Endothelial cell of umbilical vein (primary cell): ENCODE results near the gene RPS21. TPM values are rescaled to one million over a fixed set of nuclear protein-coding genes. Genes with fewer than 3 reads are reported as not detected.
A peak's percentile ranks its signal among the peaks of the same experiment; 100 is the strongest.

Experiments used
- BruUV-seq: library from RNA; stranded (reverse); fragments of 400-500 nt; replicated peaks from 2 replicates; lab custom pipeline; 2021; lab: Mats Ljungman, UMichigan
- CTCF ChIA-PET: fragments of 300-600, 350-600 bp; sonication (Branson Sonifier 250); formaldehyde crosslinking; loops from one replicate; lab custom pipeline; 2021; ENCODE audit warnings: antibody characterized with exemption, inconsistent platforms; lab: Charles Lee
- POLR2A ChIA-PET: fragments of 300-600, 350-600 bp; sonication (Branson Sonifier 250); formaldehyde crosslinking; loops from one replicate; lab custom pipeline; 2021; ENCODE audit warnings: antibody characterized with exemption, inconsistent platforms; lab: Charles Lee
- DNase-seq: peaks from one replicate; pipeline ENCODE4 v3.0.0-alpha.2; 2011; ENCODE audit warnings: low read depth, low spot score
- FAIRE-seq: peaks from 2 replicates; lab custom pipeline; 2011; peaks lifted over from hg19 to GRCh38; lab: Jason Lieb, UNC
- H2AFZ ChIP-seq: 2 replicates; pipeline ENCODE4 v1.6.0; 2012; ENCODE audit warnings: low read depth, low read length, control low read depth, inconsistent platforms
- H3K27ac ChIP-seq: 2 replicates; pipeline ENCODE4 v1.5.1; 2011; ENCODE audit warnings: low read depth, mild to moderate bottlenecking, control low read depth, low read length, moderate library complexity; ENCODE audit not compliant: insufficient read depth
- H3K27me3 ChIP-seq, 2 experiments: 2 replicates each; pipeline versions ENCODE4 v1.6.0 to v1.6.1; 2011; ENCODE audit warnings: low read length in 2 of 2, mixed read lengths in 1 of 2; ENCODE audit not compliant: control insufficient read depth in 2 of 2, insufficient read depth in 2 of 2
- H3K36me3 ChIP-seq, 2 experiments: 2 replicates in 1 of 2; 3 replicates in 1 of 2; pipeline ENCODE4 v1.5.1; 2011; ENCODE audit warnings: low read length in 2 of 2, mild to moderate bottlenecking in 1 of 2, moderate library complexity in 1 of 2; ENCODE audit not compliant: control insufficient read depth in 2 of 2, insufficient read depth in 2 of 2; ENCODE audit errors: extremely low read depth in 1 of 2
- H3K4me1 ChIP-seq: 3 replicates; pipeline ENCODE4 v1.5.1; 2011; ENCODE audit warnings: mild to moderate bottlenecking, low read length; ENCODE audit not compliant: control insufficient read depth, insufficient read depth; ENCODE audit errors: extremely low read depth
- H3K4me2 ChIP-seq: 2 replicates; pipeline ENCODE4 v1.6.1; 2011; ENCODE audit warnings: low read length, control low read depth, mixed read lengths; ENCODE audit not compliant: insufficient read depth
- H3K4me3 ChIP-seq, 3 experiments: fragments of 200-600 bp in 1 of 3; sonication (generic), shearing (Covaris generic) in 1 of 3; replicated peaks in 1 of 3; 2 replicates each; pipeline ENCODE4 v1.5.1; 2011 to 2016; ENCODE audit warnings: control low read depth in 3 of 3, low read length in 3 of 3, mild to moderate bottlenecking in 2 of 3, inconsistent platforms in 1 of 3, low read depth in 1 of 3, moderate library complexity in 1 of 3; ENCODE audit not compliant: insufficient read depth in 1 of 3
- H3K79me2 ChIP-seq: 2 replicates; pipeline ENCODE4 v1.6.0; 2012; ENCODE audit warnings: low read length, inconsistent platforms; ENCODE audit not compliant: control insufficient read depth, insufficient read depth
- H3K9ac ChIP-seq: replicated peaks from 2 replicates; pipeline ENCODE3; 2011; ENCODE audit warnings: low read length, control low read depth; ENCODE audit not compliant: insufficient read depth; ENCODE audit errors: extremely low read depth
- H3K9me1 ChIP-seq: replicated peaks from 3 replicates; pipeline ENCODE4 v1.6.0; 2011; ENCODE audit warnings: mild to moderate bottlenecking, low read length; ENCODE audit not compliant: control insufficient read depth, insufficient read depth; ENCODE audit errors: extremely low read depth
- H3K9me3 ChIP-seq: replicated peaks from 2 replicates; pipeline ENCODE4 v1.5.1; 2012; ENCODE audit warnings: low read length, inconsistent platforms; ENCODE audit not compliant: control insufficient read depth, insufficient read depth
- H4K20me1 ChIP-seq: replicated peaks from 2 replicates; pipeline ENCODE3; 2011; ENCODE audit warnings: mild to moderate bottlenecking, low read length; ENCODE audit not compliant: control insufficient read depth, insufficient read depth; ENCODE audit errors: extremely low read depth
- CTCF ChIP-seq, 2 donors: IDR thresholded peaks; 1 replicate in 1 of 2; 2 replicates in 1 of 2; pipeline ENCODE4 v1.5.1; 2011; ENCODE audit warnings: low read length in 2 of 2, mild to moderate bottlenecking in 2 of 2, moderate library complexity in 2 of 2, control low read depth in 1 of 2, inconsistent platforms in 1 of 2, low read depth in 1 of 2; ENCODE audit not compliant: insufficient read depth in 1 of 2; ENCODE audit errors: extremely low read depth in 1 of 2
- FOS ChIP-seq: IDR thresholded peaks from 2 replicates; pipeline ENCODE4 v1.6.1; 2011; ENCODE audit warnings: mild to moderate bottlenecking, low read length, moderate library complexity, borderline replicate concordance; ENCODE audit not compliant: insufficient read depth
- GATA2 ChIP-seq: IDR thresholded peaks from 2 replicates; pipeline ENCODE4 v1.7.0; 2011; ENCODE audit warnings: low read depth, mild to moderate bottlenecking, moderate library complexity, mixed read lengths, low read length; ENCODE audit not compliant: insufficient read length, insufficient read depth
- JUN ChIP-seq: IDR thresholded peaks from 2 replicates; pipeline ENCODE4 v1.6.1; 2011; ENCODE audit warnings: borderline replicate concordance, low read depth; ENCODE audit not compliant: insufficient read length, insufficient read depth
- MAX ChIP-seq: IDR thresholded peaks from 2 replicates; pipeline ENCODE4 v1.6.1; 2011; ENCODE audit not compliant: insufficient read depth, insufficient read length
- MYC ChIP-seq: IDR thresholded peaks from one replicate; pipeline ENCODE4 v1.6.1; 2011; ENCODE audit warnings: mild to moderate bottlenecking, low read depth, low read length
- POLR2A ChIP-seq: IDR thresholded peaks from 2 replicates; pipeline ENCODE4 v1.6.1; 2012; ENCODE audit warnings: low read depth, mild to moderate bottlenecking, control low read depth, low read length
- dilution Hi-C: fragments of 300-500 bp; cut with MboI; formaldehyde crosslinking; loops from one replicate; pipeline ENCODE4 v1.15.0; 2019; ENCODE audit warnings: low sequenced_read_pairs; ENCODE audit not compliant: extremely low pct_ligation_motif_present
- intact Hi-C: fragments of 100-400 bp; cut with micrococcal nuclease; formaldehyde crosslinking; loops from one replicate; pipeline ENCODE4 v1.10.0; 2022
- polyA plus RNA-seq, 4 experiments: library from polyadenylated mRNA; depleted of rRNA in 3 of 4; stranded (reverse) in 3 of 4; unstranded in 1 of 4; fragments of >200 nt; gene quantifications; 2 replicates each; pipeline versions ENCODE4 v1.2.1 to v1.2.3, GENCODE V29; 2011 to 2012; ENCODE audit warnings: missing spikeins in 1 of 4
- total RNA-seq: library from RNA; stranded (reverse); gene quantifications from 2 replicates; pipeline ENCODE4 v1.2.3, GENCODE V29; 2021

Gene RPS21
- total and polyA plus RNA-seq, 2 donors (not counting 3 experiments of a cell fraction or from before 2014, with no cell fraction given) = 1,644 to 7,710 TPM

- Histone ChIP-seq H3K4me1 (peaks cover 15% of the 10 kb centered on the region), H2AFZ (no peak overlapping the region), H3K79me2 (peaks cover 43% of the 10 kb centered on the region), H3K9ac (no peak overlapping the region), H3K27me3 (no peaks in the 10 kb centered on the region), H3K9me1 (no peaks in the 10 kb centered on the region), H3K4me2 (no peak overlapping the region), H3K4me3 (no peak overlapping the region), H3K36me3 (peaks cover 12 to 21% of the 10 kb centered on the region in 2 experiments), H4K20me1 (no peaks in the 10 kb centered on the region), H3K27ac (no peak overlapping the region), H3K9me3 (no peaks in the 10 kb centered on the region)
- BruUV-seq = no TSS peak
- no peak for DNase-seq
- CTCF ChIA-PET = interaction anchor here (1.1 to 1.5 kb wide), 2 partner anchors 11 to 18 kb away, joined by 3 read pairs; no protein-coding TSS in a partner anchor
- POLR2A ChIA-PET = no interaction called here
- dilution Hi-C loops = no loop called here
- intact Hi-C loops = loop anchor here (10.0 kb wide), 2 partner anchors 204 to 416 kb away; partner anchors contain the start of genes MTG2 and OGFR
- TF ChIP-seq MAX (no peak), GATA2 (no peak), MYC (no peak), POLR2A (peak; percentile 31), JUN (no peak), CTCF (IDR thresholded peaks at IDR 0.05; ENCODE audit: extremely low read depth in 1 of 2, insufficient read depth in 1 of 2, low read depth in 1 of 2, low read length in 2 of 2) (peak in 1 of 2 donors; percentile 3), FOS (no peak)
- no peak for FAIRE-seq
Measured at GRCh38 chr20:62388839-62389600, 2.1 kb downstream of the RPS21 start.
